ENCODE data around the gene CKS1B. TPM values are rescaled to one million over a fixed set of nuclear protein-coding genes. Genes with fewer than 3 reads are reported as not detected.
"Not testable (repeated sequence)": the region's sequence is repeated elsewhere in the genome, so short reads cannot be mapped to it uniquely, and the experiment has no call there.

The CKS1B gene
- polyA plus RNA-seq, 2 of the 4 experiments (the other 2 are of a cell fraction) = 356 to 725 TPM

DNA sequence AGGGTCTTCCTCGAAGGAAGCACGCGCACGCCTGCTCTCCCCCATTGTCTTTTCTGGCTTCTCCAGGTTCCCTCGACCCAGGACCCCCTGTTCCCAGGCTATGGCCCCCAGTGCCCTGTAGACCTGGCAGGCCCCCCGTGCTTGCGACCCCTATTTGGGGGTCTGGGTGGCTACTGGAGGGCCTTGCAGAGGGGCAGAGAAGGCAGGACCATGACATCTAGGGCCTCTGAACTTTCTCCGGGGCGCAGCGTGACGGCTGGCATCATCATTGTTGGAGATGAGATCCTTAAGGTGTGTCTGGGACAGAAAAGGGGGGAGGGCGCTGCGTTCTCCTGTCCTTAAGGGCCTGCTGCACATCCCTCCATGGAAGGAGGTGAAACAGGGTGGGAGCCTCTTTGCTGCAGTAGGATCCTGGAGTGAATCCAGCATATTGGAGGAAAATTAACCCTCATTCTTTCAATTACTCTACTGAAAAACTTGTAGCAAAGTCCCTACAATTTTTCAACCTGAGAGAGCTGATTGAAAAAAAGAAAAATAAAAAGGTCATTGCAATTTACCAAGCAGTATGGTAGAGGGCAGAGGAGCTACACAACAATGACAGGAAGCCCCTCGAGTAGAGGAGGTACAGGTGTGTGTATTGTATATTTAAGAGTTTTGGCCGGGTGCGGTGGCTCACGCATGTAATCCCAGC lies 9.4 kb downstream of the CKS1B start:
- ChIA-PET CTCF (interaction anchor here (1.3 kb wide), 1 partner anchor 101 kb away, joined by 3 read pairs; no protein-coding TSS in a partner anchor), POLR2A (interaction anchor here (0.6 to 2.8 kb wide), 10 partner anchors 10 to 94 kb away, joined by 3 to 41 read pairs (median 5); partner anchors contain the start of genes CKS1B, LENEP, PYGO2 and SHC1)
- Histone ChIP-seq H3K4me2 (peak overlapping the region; percentile 85), H3K27ac (peak overlapping the region; percentile 83 to 86), H3K9me3 (no peaks in the 10 kb centered on the region), H3K4me3 (peak overlapping the region; percentile 81), H3K4me1 (peaks cover 21% of the 10 kb centered on the region)
- no peak for FAIRE-seq
- no peak for DNase-seq (ENCODE audit: low read depth in 1 of 2, low spot score in 1 of 2)
- TF ChIP-seq FOSB (CRISPR knock-in tag; IDR thresholded peaks at IDR 0.05) (no peak), POLR2AphosphoS2 (conservative IDR thresholded peaks at IDR 0.05; ENCODE audit: low read length) (no peak), HEYL (CRISPR knock-in tag; IDR thresholded peaks at IDR 0.05) (no peak), KDM1A (IDR thresholded peaks at IDR 0.05; ENCODE audit: low read depth) (no peak), MAFK (IDR thresholded peaks at IDR 0.05; ENCODE audit: partially characterized antibody) (no peak), HOXA7 (CRISPR knock-in tag; IDR thresholded peaks at IDR 0.05) (no peak), MAZ (IDR thresholded peaks at IDR 0.05; ENCODE audit: borderline replicate concordance, low read depth, low read length) (no peak), SMC3 (IDR thresholded peaks at IDR 0.05) (no peak)
- TF ChIP-seq, protein P1, sequence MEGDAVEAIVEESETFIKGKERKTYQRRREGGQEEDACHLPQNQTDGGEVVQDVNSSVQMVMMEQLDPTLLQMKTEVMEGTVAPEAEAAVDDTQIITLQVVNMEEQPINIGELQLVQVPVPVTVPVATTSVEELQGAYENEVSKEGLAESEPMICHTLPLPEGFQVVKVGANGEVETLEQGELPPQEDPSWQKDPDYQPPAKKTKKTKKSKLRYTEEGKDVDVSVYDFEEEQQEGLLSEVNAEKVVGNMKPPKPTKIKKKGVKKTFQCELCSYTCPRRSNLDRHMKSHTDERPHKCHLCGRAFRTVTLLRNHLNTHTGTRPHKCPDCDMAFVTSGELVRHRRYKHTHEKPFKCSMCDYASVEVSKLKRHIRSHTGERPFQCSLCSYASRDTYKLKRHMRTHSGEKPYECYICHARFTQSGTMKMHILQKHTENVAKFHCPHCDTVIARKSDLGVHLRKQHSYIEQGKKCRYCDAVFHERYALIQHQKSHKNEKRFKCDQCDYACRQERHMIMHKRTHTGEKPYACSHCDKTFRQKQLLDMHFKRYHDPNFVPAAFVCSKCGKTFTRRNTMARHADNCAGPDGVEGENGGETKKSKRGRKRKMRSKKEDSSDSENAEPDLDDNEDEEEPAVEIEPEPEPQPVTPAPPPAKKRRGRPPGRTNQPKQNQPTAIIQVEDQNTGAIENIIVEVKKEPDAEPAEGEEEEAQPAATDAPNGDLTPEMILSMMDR (IDR thresholded peaks at IDR 0.05) = no peak
- TF ChIP-seq, protein P2, sequence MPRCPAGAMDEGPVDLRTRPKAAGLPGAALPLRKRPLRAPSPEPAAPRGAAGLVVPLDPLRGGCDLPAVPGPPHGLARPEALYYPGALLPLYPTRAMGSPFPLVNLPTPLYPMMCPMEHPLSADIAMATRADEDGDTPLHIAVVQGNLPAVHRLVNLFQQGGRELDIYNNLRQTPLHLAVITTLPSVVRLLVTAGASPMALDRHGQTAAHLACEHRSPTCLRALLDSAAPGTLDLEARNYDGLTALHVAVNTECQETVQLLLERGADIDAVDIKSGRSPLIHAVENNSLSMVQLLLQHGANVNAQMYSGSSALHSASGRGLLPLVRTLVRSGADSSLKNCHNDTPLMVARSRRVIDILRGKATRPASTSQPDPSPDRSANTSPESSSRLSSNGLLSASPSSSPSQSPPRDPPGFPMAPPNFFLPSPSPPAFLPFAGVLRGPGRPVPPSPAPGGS (IDR thresholded peaks at IDR 0.05) = no peak
- WGBS (ENCODE audit: missing lambda C conversion rate) = 20% methylated on average over 13 of the region's 17 CpGs
- ATAC-seq = peak in 1 of 2 experiments; percentile 16; a peak in 3 of 6 replicates

DNA sequence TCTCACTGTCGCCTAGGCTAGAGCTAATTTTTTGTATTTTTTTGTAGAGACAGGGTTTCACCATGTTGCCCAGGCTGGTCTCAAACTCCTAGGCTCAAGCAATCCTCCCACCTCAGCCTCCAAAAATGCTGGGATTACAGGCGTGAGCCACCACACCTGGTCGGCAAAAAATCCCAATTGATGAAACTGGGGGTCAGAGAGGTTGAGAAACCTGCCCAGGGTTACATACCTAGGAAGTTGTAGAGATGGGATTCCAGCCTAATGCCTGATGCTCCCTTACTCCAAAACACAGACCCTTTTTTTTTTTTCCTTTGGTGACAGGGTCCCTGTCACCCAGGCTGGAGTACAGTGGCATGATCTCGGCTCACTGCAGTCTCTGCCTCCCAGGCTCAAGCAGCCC lies 12.3 kb downstream of the CKS1B start:
- not testable (repeated sequence) for H3K4me2 ChIP-seq; H3K4me3 ChIP-seq; FAIRE-seq; DNase-seq (ENCODE audit: low read depth in 1 of 2, low spot score in 1 of 2); ATAC-seq; H3K9me3 ChIP-seq
- 91% methylated on average over 4 of the region's 4 CpGs for WGBS (ENCODE audit: missing lambda C conversion rate)
- ChIA-PET POLR2A (interaction anchor here (1.1 kb wide), 1 partner anchor 13 kb away, joined by 3 read pairs; no protein-coding TSS in a partner anchor), CTCF (interaction anchor here (1.2 kb wide), 1 partner anchor 105 kb away, joined by 3 read pairs; no protein-coding TSS in a partner anchor)
- peaks cover 21% of the 10 kb centered on the region for H3K4me1 ChIP-seq
- H3K27ac ChIP-seq = peak overlapping the region in 1 of 2 experiments; percentile 45; a peak in 1 of 6 replicates

DNA sequence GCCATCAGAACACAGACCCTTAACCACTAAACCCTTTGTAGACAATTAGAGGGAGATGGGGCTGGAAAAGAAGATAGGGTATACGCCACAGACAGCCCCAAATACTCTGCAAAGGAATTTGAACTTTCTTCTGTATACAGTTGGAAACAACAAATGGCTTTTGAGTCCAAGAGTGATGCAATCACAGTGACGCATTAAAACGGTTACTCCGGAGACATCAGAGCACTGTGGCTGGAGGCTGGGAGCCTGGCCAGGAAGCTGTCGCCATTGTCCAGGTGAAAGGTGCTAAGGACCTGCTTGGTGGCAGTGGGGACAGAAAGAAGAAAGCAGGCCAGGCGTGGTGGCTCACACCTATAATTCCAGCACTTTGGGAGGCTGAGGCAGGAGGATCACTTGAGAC lies 12.8 kb downstream of the CKS1B start:
- DNase-seq (ENCODE audit: low read depth in 1 of 2, low spot score in 1 of 2) (no peak), FAIRE-seq (no peak), ATAC-seq (no peak)
- POLR2A ChIA-PET = interaction anchor here (0.9 to 1.1 kb wide), 2 partner anchors 14 kb away, joined by 3 read pairs; no protein-coding TSS in a partner anchor
- TF ChIP-seq, protein P3, sequence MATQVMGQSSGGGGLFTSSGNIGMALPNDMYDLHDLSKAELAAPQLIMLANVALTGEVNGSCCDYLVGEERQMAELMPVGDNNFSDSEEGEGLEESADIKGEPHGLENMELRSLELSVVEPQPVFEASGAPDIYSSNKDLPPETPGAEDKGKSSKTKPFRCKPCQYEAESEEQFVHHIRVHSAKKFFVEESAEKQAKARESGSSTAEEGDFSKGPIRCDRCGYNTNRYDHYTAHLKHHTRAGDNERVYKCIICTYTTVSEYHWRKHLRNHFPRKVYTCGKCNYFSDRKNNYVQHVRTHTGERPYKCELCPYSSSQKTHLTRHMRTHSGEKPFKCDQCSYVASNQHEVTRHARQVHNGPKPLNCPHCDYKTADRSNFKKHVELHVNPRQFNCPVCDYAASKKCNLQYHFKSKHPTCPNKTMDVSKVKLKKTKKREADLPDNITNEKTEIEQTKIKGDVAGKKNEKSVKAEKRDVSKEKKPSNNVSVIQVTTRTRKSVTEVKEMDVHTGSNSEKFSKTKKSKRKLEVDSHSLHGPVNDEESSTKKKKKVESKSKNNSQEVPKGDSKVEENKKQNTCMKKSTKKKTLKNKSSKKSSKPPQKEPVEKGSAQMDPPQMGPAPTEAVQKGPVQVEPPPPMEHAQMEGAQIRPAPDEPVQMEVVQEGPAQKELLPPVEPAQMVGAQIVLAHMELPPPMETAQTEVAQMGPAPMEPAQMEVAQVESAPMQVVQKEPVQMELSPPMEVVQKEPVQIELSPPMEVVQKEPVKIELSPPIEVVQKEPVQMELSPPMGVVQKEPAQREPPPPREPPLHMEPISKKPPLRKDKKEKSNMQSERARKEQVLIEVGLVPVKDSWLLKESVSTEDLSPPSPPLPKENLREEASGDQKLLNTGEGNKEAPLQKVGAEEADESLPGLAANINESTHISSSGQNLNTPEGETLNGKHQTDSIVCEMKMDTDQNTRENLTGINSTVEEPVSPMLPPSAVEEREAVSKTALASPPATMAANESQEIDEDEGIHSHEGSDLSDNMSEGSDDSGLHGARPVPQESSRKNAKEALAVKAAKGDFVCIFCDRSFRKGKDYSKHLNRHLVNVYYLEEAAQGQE (IDR thresholded peaks at IDR 0.05) = no peak
- TF ChIP-seq POLR2AphosphoS2 (conservative IDR thresholded peaks at IDR 0.05; ENCODE audit: low read length) (no peak), NPAS2 (CRISPR knock-in tag; IDR thresholded peaks at IDR 0.05; ENCODE audit: borderline replicate concordance) (no peak), POLR2A (IDR thresholded peaks at IDR 0.05; ENCODE audit: low read length) (no peak), HOXA7 (CRISPR knock-in tag; IDR thresholded peaks at IDR 0.05) (no peak), HOXB13 (CRISPR knock-in tag; IDR thresholded peaks at IDR 0.05; ENCODE audit: low read depth) (no peak), PHF8 (IDR thresholded peaks at IDR 0.05; ENCODE audit: borderline replicate concordance, low read depth) (no peak), HOXB5 (CRISPR knock-in tag; IDR thresholded peaks at IDR 0.05) (no peak), EHF (CRISPR knock-in tag; IDR thresholded peaks at IDR 0.05) (no peak)
- H3K27ac ChIP-seq = peak overlapping the region in 1 of 2 experiments; percentile 45; a peak in 2 of 6 replicates
- H3K9me3 ChIP-seq = no peaks in the 10 kb centered on the region
- H3K4me3 ChIP-seq = no peak overlapping the region
- WGBS (ENCODE audit: missing lambda C conversion rate) = 87% methylated on average over 6 of the region's 6 CpGs
- peaks cover 20% of the 10 kb centered on the region for H3K4me1 ChIP-seq
- H3K4me2 ChIP-seq = no peak overlapping the region
- CTCF ChIA-PET = interaction anchor here (0.6 to 1.6 kb wide), 4 partner anchors 98 to 588 kb away, joined by 3 read pairs; no protein-coding TSS in a partner anchor
